ENCODE measurements around the gene SLAMF1. TPM values are rescaled to one million over a fixed set of nuclear protein-coding genes. Genes with fewer than 3 reads are reported as not detected.

The SLAMF1 gene
- total RNA-seq, 1 experiment from 2014 or later, result not detected

Other genes with a start within 250 kb of the SLAMF1 start
- gene VANGL2, start 246.5 kb downstream of the SLAMF1 start, total RNA-seq (2014; rRNA removed; shearing (Covaris generic); ENCODE audit: low replicate concordance), result not detected in 2 replicates
- not detected in 2 replicates for gene SLAMF6, start 123.8 kb downstream of the SLAMF1 start, total RNA-seq (2014; rRNA removed; shearing (Covaris generic); ENCODE audit: low replicate concordance)
- gene CD84, start 67.5 kb downstream of the SLAMF1 start, total RNA-seq (2014; rRNA removed; shearing (Covaris generic); ENCODE audit: low replicate concordance), result not detected in 2 replicates
- not detected in 2 replicates for gene CD48, start 64.8 kb upstream of the SLAMF1 start, total RNA-seq (2014; rRNA removed; shearing (Covaris generic); ENCODE audit: low replicate concordance)
- gene SLAMF7, start 92.2 kb upstream of the SLAMF1 start, total RNA-seq (2014; rRNA removed; shearing (Covaris generic); ENCODE audit: low replicate concordance), result not detected in 2 replicates
- not detected in 2 replicates for gene LY9, start 149.1 kb upstream of the SLAMF1 start, total RNA-seq (2014; rRNA removed; shearing (Covaris generic); ENCODE audit: low replicate concordance)
- gene CD244, start 215.8 kb upstream of the SLAMF1 start, total RNA-seq (2014; rRNA removed; shearing (Covaris generic); ENCODE audit: low replicate concordance), result not detected in 2 replicates
- not detected in 2 replicates for gene ITLN1, start 238.1 kb upstream of the SLAMF1 start, total RNA-seq (2014; rRNA removed; shearing (Covaris generic); ENCODE audit: low replicate concordance)